Stimulated activated naive CD4-positive, alpha-beta T cell treated with Interleukin-2 at 50 U/mL for 16 hours (primary cell): ENCODE measurements around the gene GTPBP3.

Experiments used
- DNase-seq: peaks from one replicate; lab custom pipeline; 2025; lab: John Stamatoyannopoulos, UW

The GTPBP3 gene

GRCh38 chr19:17385878-17386611, 48.7 kb downstream of the GTPBP3 start:
- peak; percentile 47 for DNase-seq

GRCh38 chr19:17389288-17389687, 51.9 kb downstream of the GTPBP3 start:
- DNase-seq, result no peak

- no peak for DNase-seq
Observed at GRCh38 chr19:17389957-17390664, 52.8 kb downstream of the GTPBP3 start.

- DNase-seq, result peak; percentile 92
Observed at GRCh38 chr19:17390665-17391370, 53.5 kb downstream of the GTPBP3 start.

GRCh38 chr19:17391371-17392151, 54.2 kb downstream of the GTPBP3 start:
- DNase-seq, result no peak
